Neural progenitor cell (in vitro differentiated cells): ENCODE data around the gene IGFBP7. TPM values are rescaled to one million over a fixed set of nuclear protein-coding genes. Genes with fewer than 3 reads are reported as not detected.
A peak's percentile ranks its signal among the peaks of the same experiment; 100 is the strongest.

Experiments
- DNase-seq: peaks from one replicate; pipeline ENCODE4 v3.0.0-alpha.2; 2016; ENCODE audit warnings: low spot score
- H2AFZ ChIP-seq: fragments of 200-600 bp; sonication (generic); replicated peaks from 2 replicates; pipeline ENCODE4 v1.6.1; 2016; ENCODE audit warnings: antibody characterized with exemption
- H3F3A ChIP-seq: fragments of 200-600 bp; sonication (generic); 2 replicates; pipeline ENCODE4 v1.6.1; 2016; ENCODE audit warnings: antibody characterized with exemption, low read depth
- H3K27ac ChIP-seq: fragments of 200-600 bp; sonication (generic); 2 replicates; pipeline ENCODE4 v1.5.1; 2016; ENCODE audit warnings: mild to moderate bottlenecking
- H3K27me3 ChIP-seq: fragments of 200-600 bp; sonication (generic); 2 replicates; pipeline ENCODE4 v1.6.1; 2016; ENCODE audit warnings: mild to moderate bottlenecking, moderate library complexity
- H3K36me3 ChIP-seq: fragments of 200-600 bp; sonication (generic); 2 replicates; pipeline ENCODE4 v1.5.1; 2016
- H3K4me1 ChIP-seq: fragments of 200-600 bp; sonication (generic); 2 replicates; pipeline ENCODE4 v1.6.1; 2016; ENCODE audit warnings: mixed run types
- H3K4me2 ChIP-seq: fragments of 200-600 bp; sonication (generic); 2 replicates; pipeline ENCODE4 v1.6.1; 2016
- H3K4me3 ChIP-seq: fragments of 200-600 bp; sonication (generic); 2 replicates; pipeline ENCODE4 v1.5.1; 2016
- H3K79me2 ChIP-seq: fragments of 200-600 bp; sonication (generic); 2 replicates; pipeline ENCODE4 v1.6.1; 2016; ENCODE audit warnings: low read depth
- H3K9ac ChIP-seq: fragments of 200-600 bp; sonication (generic); 2 replicates; pipeline ENCODE4 v1.6.1; 2016
- H3K9me3 ChIP-seq: fragments of 200-600 bp; sonication (generic); 2 replicates; pipeline ENCODE4 v1.5.1; 2016; ENCODE audit warnings: low read depth
- H4K20me1 ChIP-seq: fragments of 200-600 bp; sonication (generic); 2 replicates; pipeline ENCODE4 v1.6.1; 2016; ENCODE audit warnings: low read depth
- H3K27ac Mint-ChIP-seq: 3 replicates; pipeline ENCODE4 v1.8.0; 2021; ENCODE audit warnings: mixed read lengths
- H3K27me3 Mint-ChIP-seq: 2 replicates; pipeline ENCODE4 v1.8.0; 2022; ENCODE audit warnings: low read depth, mild to moderate bottlenecking, inconsistent platforms, moderate library complexity, mixed read lengths; ENCODE audit not compliant: insufficient read depth
- H3K36me3 Mint-ChIP-seq: 3 replicates; pipeline ENCODE4 v1.8.0; 2021; ENCODE audit warnings: mixed read lengths
- H3K4me1 Mint-ChIP-seq: 3 replicates; pipeline ENCODE4 v1.8.0; 2021; ENCODE audit warnings: mixed read lengths
- H3K4me3 Mint-ChIP-seq: 3 replicates; pipeline ENCODE4 v1.8.0; 2021; ENCODE audit warnings: mild to moderate bottlenecking, moderate library complexity, mixed read lengths
- H3K9me3 Mint-ChIP-seq: 3 replicates; pipeline ENCODE4 v1.8.0; 2020; ENCODE audit warnings: mixed read lengths
- EZH2 ChIP-seq: fragments of 200-600 bp; sonication (generic); IDR thresholded peaks from 2 replicates; pipeline ENCODE4 v1.6.1; 2017; ENCODE audit warnings: antibody characterized with exemption, mild to moderate bottlenecking, moderate library complexity
- EZH2phosphoT487 ChIP-seq: fragments of 200-600 bp; sonication (generic); IDR thresholded peaks from 2 replicates; pipeline ENCODE4 v1.6.1; 2017; ENCODE audit warnings: antibody characterized with exemption
- total RNA-seq: library from RNA; depleted of rRNA; stranded (reverse); fragments of >200 nt; gene quantifications from 2 replicates; pipeline ENCODE4 v1.2.3, GENCODE V29; 2015; ENCODE audit warnings: low replicate concordance
- TF ChIP-seq, protein P1 (sequence below): fragments of 200-600 bp; sonication (generic); IDR thresholded peaks from 2 replicates; pipeline ENCODE4 v1.5.1; 2017; ENCODE audit warnings: antibody characterized with exemption, mild to moderate bottlenecking

Gene IGFBP7
- total RNA-seq, 1 donor from 2014 or later = 0.86 TPM

- no peak for TF ChIP-seq EZH2phosphoT487
- no peak for TF ChIP-seq EZH2
- TF ChIP-seq, protein P1, sequence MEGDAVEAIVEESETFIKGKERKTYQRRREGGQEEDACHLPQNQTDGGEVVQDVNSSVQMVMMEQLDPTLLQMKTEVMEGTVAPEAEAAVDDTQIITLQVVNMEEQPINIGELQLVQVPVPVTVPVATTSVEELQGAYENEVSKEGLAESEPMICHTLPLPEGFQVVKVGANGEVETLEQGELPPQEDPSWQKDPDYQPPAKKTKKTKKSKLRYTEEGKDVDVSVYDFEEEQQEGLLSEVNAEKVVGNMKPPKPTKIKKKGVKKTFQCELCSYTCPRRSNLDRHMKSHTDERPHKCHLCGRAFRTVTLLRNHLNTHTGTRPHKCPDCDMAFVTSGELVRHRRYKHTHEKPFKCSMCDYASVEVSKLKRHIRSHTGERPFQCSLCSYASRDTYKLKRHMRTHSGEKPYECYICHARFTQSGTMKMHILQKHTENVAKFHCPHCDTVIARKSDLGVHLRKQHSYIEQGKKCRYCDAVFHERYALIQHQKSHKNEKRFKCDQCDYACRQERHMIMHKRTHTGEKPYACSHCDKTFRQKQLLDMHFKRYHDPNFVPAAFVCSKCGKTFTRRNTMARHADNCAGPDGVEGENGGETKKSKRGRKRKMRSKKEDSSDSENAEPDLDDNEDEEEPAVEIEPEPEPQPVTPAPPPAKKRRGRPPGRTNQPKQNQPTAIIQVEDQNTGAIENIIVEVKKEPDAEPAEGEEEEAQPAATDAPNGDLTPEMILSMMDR = no peak
- peak overlapping the region; percentile 78 for H3K4me2 ChIP-seq
- H2AFZ ChIP-seq = peak overlapping the region; percentile 95
- H3K9me3 Mint-ChIP-seq = peaks cover 8% of the 10 kb centered on the region
- H3K4me3 Mint-ChIP-seq = peak overlapping the region; percentile 83
- no peaks in the 10 kb centered on the region for H3K36me3 ChIP-seq
- H3K4me1 ChIP-seq = peaks cover 16% of the 10 kb centered on the region
- H3F3A ChIP-seq = peaks cover 21% of the 10 kb centered on the region
- no peak for DNase-seq
- H4K20me1 ChIP-seq = no peaks in the 10 kb centered on the region
- H3K9me3 ChIP-seq = no peaks in the 10 kb centered on the region
- H3K4me1 Mint-ChIP-seq = peaks cover 31% of the 10 kb centered on the region
- peak overlapping the region; percentile 87 for H3K27ac Mint-ChIP-seq
- H3K27me3 Mint-ChIP-seq = peaks cover 26% of the 10 kb centered on the region
- H3K27me3 ChIP-seq = peaks cover 52% of the 10 kb centered on the region
- H3K9ac ChIP-seq = no peak overlapping the region
- peaks cover 2% of the 10 kb centered on the region for H3K36me3 Mint-ChIP-seq
- H3K79me2 ChIP-seq = no peaks in the 10 kb centered on the region
- peak overlapping the region; percentile 58 for H3K4me3 ChIP-seq
- H3K27ac ChIP-seq = no peak overlapping the region
These were observed 756 bp downstream of the IGFBP7 start for GRCh38 chr4:57109411-57109846.

- Mint-ChIP-seq H3K27me3 (peaks cover 25% of the 10 kb centered on the region), H3K9me3 (peaks cover 8% of the 10 kb centered on the region), H3K4me1 (peaks cover 32% of the 10 kb centered on the region), H3K27ac (no peak overlapping the region), H3K4me3 (no peak overlapping the region), H3K36me3 (peaks cover 2% of the 10 kb centered on the region)
- peaks cover 19% of the 10 kb centered on the region for H3K4me1 ChIP-seq
- H3K36me3 ChIP-seq = no peaks in the 10 kb centered on the region
- no peak overlapping the region for H3K27ac ChIP-seq
- no peaks in the 10 kb centered on the region for H3K79me2 ChIP-seq
- H3K27me3 ChIP-seq = peaks cover 43% of the 10 kb centered on the region
- no peak overlapping the region for H3K4me2 ChIP-seq
- no peak for TF ChIP-seq EZH2phosphoT487
- TF ChIP-seq, protein P1 = no peak
- no peak for TF ChIP-seq EZH2
- no peaks in the 10 kb centered on the region for H4K20me1 ChIP-seq
- H3K9me3 ChIP-seq = no peaks in the 10 kb centered on the region
- H3K4me3 ChIP-seq = no peak overlapping the region
- DNase-seq = no peak
- H3K9ac ChIP-seq = no peak overlapping the region
- H3F3A ChIP-seq = peaks cover 16% of the 10 kb centered on the region
- no peak overlapping the region for H2AFZ ChIP-seq
These were observed 4.0 kb downstream of the IGFBP7 start for GRCh38 chr4:57106181-57106580.

DNA sequence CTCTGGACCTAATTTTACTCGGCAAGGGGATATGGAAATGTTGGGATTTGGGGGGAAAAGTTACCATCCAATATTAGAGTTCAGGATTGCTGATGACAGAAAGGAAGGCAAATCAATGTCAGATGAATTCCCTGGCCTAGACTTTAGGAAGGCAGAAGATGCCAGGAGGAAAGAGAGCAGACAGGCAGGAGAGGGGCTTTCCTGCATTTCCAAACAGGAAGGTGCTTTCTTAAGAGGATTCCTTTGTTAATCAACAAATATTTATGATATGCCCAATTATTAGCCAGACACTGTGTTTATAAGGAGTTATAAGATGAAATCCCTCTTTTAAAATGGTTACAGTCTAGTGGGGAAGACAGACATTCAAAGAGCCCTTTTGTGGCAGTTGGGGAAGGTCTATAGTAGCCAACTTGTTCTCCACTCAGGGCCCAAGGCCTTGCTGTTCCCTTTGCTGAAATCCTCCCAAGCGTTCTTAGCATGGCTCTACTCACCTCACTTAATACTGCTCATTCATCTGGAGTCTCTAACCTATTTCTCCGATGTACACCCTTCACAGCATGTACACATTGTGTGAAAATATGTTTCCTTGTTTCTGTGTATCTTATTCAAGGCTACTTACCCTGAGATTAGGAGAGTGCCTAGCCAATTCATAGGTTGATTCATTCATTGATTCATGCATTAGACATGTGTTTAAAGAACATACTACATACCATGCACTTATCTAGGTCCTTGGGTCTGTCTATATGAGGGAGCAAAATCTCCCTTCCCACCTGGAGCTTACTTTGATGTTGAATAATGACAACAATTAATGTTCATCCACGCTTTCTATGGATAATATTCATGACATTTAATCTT lies 5.3 kb downstream of the IGFBP7 start:
- H3K4me3 ChIP-seq = no peak overlapping the region
- H3K9me3 ChIP-seq = no peaks in the 10 kb centered on the region
- H2AFZ ChIP-seq = no peak overlapping the region
- H4K20me1 ChIP-seq = no peaks in the 10 kb centered on the region
- no peak for DNase-seq
- H3K79me2 ChIP-seq = no peaks in the 10 kb centered on the region
- H3K4me1 ChIP-seq = peaks cover 12% of the 10 kb centered on the region
- H3K36me3 Mint-ChIP-seq = no peaks in the 10 kb centered on the region
- H3K9ac ChIP-seq = no peak overlapping the region
- no peak overlapping the region for H3K4me2 ChIP-seq
- no peaks in the 10 kb centered on the region for H3K36me3 ChIP-seq
- H3K27ac ChIP-seq = no peak overlapping the region
- H3K4me3 Mint-ChIP-seq = no peak overlapping the region
- peaks cover 4% of the 10 kb centered on the region for H3F3A ChIP-seq
- no peak overlapping the region for H3K27ac Mint-ChIP-seq
- peaks cover 4% of the 10 kb centered on the region for H3K9me3 Mint-ChIP-seq
- peaks cover 34% of the 10 kb centered on the region for H3K27me3 ChIP-seq
- H3K4me1 Mint-ChIP-seq = peaks cover 35% of the 10 kb centered on the region
- TF ChIP-seq, protein P1 = no peak
- TF ChIP-seq EZH2 = no peak
- TF ChIP-seq EZH2phosphoT487 = no peak
- peaks cover 17% of the 10 kb centered on the region for H3K27me3 Mint-ChIP-seq
